ENCODE results near the gene NPR1. TPM values are rescaled to one million over a fixed set of nuclear protein-coding genes. Genes with fewer than 3 reads are reported as not detected.

The NPR1 gene
- total and polyA plus RNA-seq, 2 of the 4 experiments (the other 2 are of a cell fraction): 0.02 TPM; not detected in 1

DNA sequence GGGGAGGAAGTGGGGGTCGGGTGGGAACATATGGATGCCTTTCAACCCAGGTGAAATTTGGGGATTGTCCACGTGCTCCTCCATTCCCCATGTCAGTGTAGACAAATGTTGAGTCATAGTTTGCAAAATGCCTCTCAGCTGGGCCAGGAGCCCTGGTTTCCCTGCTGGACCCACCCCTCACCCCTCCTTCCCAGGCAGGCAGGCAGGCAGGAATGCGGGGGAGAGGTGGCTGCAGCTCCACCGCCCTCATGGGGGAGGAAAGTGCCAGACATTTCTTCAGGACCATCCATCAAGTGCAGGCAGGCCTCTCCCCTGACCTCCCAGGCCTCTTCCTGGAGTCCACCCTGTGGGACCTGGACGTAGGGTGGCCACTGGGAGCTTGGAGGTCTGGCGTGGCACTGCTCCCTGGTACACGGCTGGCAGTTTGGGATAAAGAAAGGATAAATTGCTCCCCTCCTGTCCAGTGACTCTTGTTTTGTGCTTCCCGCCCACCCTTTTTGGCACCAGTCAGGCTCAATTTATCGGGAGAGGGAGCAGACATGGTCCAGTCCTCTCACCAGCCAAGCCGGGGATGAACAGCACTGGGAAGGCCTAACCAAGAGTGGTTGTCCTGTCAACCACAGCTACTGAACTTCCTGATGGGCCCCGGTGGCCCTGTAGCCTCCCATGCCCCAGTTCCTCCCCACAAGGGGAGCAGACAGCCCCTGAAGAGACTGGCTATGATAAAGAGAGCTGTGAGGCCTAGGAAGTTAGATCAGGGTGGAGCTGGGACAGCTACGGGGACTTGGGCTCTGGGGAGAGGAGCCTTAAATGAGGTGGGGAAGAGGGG is 18.9 kb downstream of the NPR1 start:
- intact Hi-C loops (cut with micrococcal nuclease) (no loop called here), dilution Hi-C loops (cut with HindIII; ENCODE audit: low sequenced_read_pairs, unreplicated experiment) (no loop called here), in situ Hi-C loops (cut with MboI; ENCODE audit: low sequenced_read_pairs) (no loop called here)
- Histone ChIP-seq H4K5ac (ENCODE audit: low read depth, low read length) (peak overlapping the region; percentile 46; the same call in 1 of the 2 replicates), H3K4me2 (ENCODE audit: low read depth, low read length) (no peak overlapping the region), H2BK20ac (ENCODE audit: low read depth, low read length) (no peak overlapping the region), H4K8ac (ENCODE audit: low read depth in 2 of 2, low read length in 2 of 2) (peak overlapping the region in 1 of 2 experiments; percentile 16; a peak in 2 of 4 replicates), H2AK5ac (ENCODE audit: low read depth, low read length) (no peak overlapping the region; the same call in 1 of the 2 replicates), H3K27me3 (ENCODE audit: control insufficient read depth, insufficient read depth, low read length) (peaks cover 5% of the 10 kb centered on the region; the same call in 1 of the 2 replicates), H4K20me1 (ENCODE audit: insufficient read depth, low read length) (no peaks in the 10 kb centered on the region), H2BK5ac (ENCODE audit: low read depth, low read length, poor library complexity, severe bottlenecking) (no peak overlapping the region), H3K79me1 (ENCODE audit: low read depth in 1 of 2, low read length in 2 of 2) (no peaks in the 10 kb centered on the region), H3K9me1 (ENCODE audit: insufficient read depth, low read length) (no peaks in the 10 kb centered on the region), H3K4me3 (ENCODE audit: insufficient read depth, low read depth, low read length) (no peak overlapping the region), H3K23ac (ENCODE audit: low read depth, low read length) (no peak overlapping the region), H3K18ac (ENCODE audit: low read depth, low read length) (no peak overlapping the region), H2AFZ (replicated peaks; ENCODE audit: low read length, poor library complexity) (peak overlapping the region; percentile 84), H2BK15ac (ENCODE audit: low read depth, low read length) (no peak overlapping the region), H2AK9ac (replicated peaks; ENCODE audit: low read depth, low read length, poor library complexity) (peak overlapping the region; percentile 58), H3K9ac (ENCODE audit: low read depth, low read length) (no peak overlapping the region), H4K91ac (ENCODE audit: insufficient read depth, low read depth, low read length) (no peak overlapping the region), H3K14ac (replicated peaks; ENCODE audit: low read depth, low read length) (no peak overlapping the region), H3K4ac (ENCODE audit: low read depth, low read length) (no peak overlapping the region), H3K27ac (ENCODE audit: insufficient read depth, low read length) (no peak overlapping the region), H3K36me3 (ENCODE audit: control insufficient read depth, insufficient read depth, low read length) (no peaks in the 10 kb centered on the region), H3K4me1 (ENCODE audit: control insufficient read depth, insufficient read depth, low read length) (peaks cover 2% of the 10 kb centered on the region), H2BK120ac (ENCODE audit: low read depth, low read length) (no peak overlapping the region), H3K56ac (ENCODE audit: extremely low read depth, insufficient read depth, low read length) (no peak overlapping the region), H3K9me3 (ENCODE audit: control insufficient read depth, insufficient read depth, low read length) (no peaks in the 10 kb centered on the region)
- no peak for DNase-seq
- WGBS, 2 experiments (ENCODE audit: extremely low coverage in 2 of 2, insufficient read length in 1 of 2): 88% methylated on average over 3 of the region's 12 CpGs; no CpG with 5 or more reads in 1 of the 2 experiments
- CTCF ChIA-PET: interaction anchor here (1.2 kb wide), 1 partner anchor 51 kb away, joined by 3 read pairs; no protein-coding TSS in a partner anchor
- no TSS peak for BruUV-seq (replicated peaks)
- ATAC-seq (ENCODE audit: low read depth): peak; percentile 53
- POLR2A ChIA-PET (ENCODE audit: unreplicated experiment): interaction anchor here (0.5 kb wide), 1 partner anchor 10 kb away, joined by 5 read pairs; no protein-coding TSS in a partner anchor
- TF ChIP-seq POLR2A (IDR thresholded peaks at IDR 0.05; ENCODE audit: low read depth, low read length) (no peak), SMC3 (IDR thresholded peaks at IDR 0.05; ENCODE audit: low read depth, low read length) (no peak), CEBPB (IDR thresholded peaks at IDR 0.05; ENCODE audit: low read depth, low read length) (no peak), MXI1 (IDR thresholded peaks at IDR 0.05; ENCODE audit: borderline replicate concordance, low read depth, low read length) (no peak), NFE2L2 (IDR thresholded peaks at IDR 0.05; ENCODE audit: low read depth, low read length) (no peak), MAZ (IDR thresholded peaks at IDR 0.05; ENCODE audit: borderline replicate concordance, low read depth, low read length) (no peak), CHD1 (IDR thresholded peaks at IDR 0.05; ENCODE audit: low read depth, low read length) (no peak), BHLHE40 (IDR thresholded peaks at IDR 0.05; ENCODE audit: low read depth, low read length) (no peak)
- TF ChIP-seq, protein P1, sequence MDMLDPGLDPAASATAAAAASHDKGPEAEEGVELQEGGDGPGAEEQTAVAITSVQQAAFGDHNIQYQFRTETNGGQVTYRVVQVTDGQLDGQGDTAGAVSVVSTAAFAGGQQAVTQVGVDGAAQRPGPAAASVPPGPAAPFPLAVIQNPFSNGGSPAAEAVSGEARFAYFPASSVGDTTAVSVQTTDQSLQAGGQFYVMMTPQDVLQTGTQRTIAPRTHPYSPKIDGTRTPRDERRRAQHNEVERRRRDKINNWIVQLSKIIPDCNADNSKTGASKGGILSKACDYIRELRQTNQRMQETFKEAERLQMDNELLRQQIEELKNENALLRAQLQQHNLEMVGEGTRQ (IDR thresholded peaks at IDR 0.05; ENCODE audit: low read depth, low read length): no peak
